OCI-LY1 (cell line): ENCODE measurements around the gene GDI1.

Experiments used
- H2AFZ ChIP-seq: fragments of 200-600 bp; sonication (generic), shearing (Covaris generic); 2 replicates; pipeline ENCODE4 v1.6.0; 2014; ENCODE audit warnings: antibody characterized with exemption, mild to moderate bottlenecking, low read length
- H3F3A ChIP-seq: fragments of 200-600 bp; sonication (generic), shearing (Covaris generic); 2 replicates; pipeline ENCODE4 v1.6.0; 2014; ENCODE audit warnings: mild to moderate bottlenecking, antibody characterized with exemption, low read length, moderate library complexity; ENCODE audit not compliant: insufficient read depth
- H3K27ac ChIP-seq: fragments of 200-600 bp; sonication (generic); 2 replicates; pipeline ENCODE4 v1.5.1; 2014; ENCODE audit warnings: low read length, mixed run types, mild to moderate bottlenecking, low read depth; ENCODE audit not compliant: poor library complexity, severe bottlenecking
- H3K27me3 ChIP-seq: fragments of 200-600 bp; sonication (generic); 2 replicates; pipeline ENCODE4 v1.6.0; 2014; ENCODE audit warnings: antibody characterized with exemption, mild to moderate bottlenecking, low read length, moderate library complexity; ENCODE audit not compliant: insufficient read depth
- H3K36me3 ChIP-seq: fragments of 200-600 bp; sonication (generic); 2 replicates; pipeline ENCODE4 v1.6.1; 2014; ENCODE audit warnings: mild to moderate bottlenecking, antibody characterized with exemption, low read length, moderate library complexity, mixed read lengths; ENCODE audit not compliant: insufficient read depth
- H3K4me1 ChIP-seq: fragments of 200-600 bp; sonication (generic); 2 replicates; pipeline ENCODE4 v1.5.1; 2014; ENCODE audit warnings: mild to moderate bottlenecking, low read length, moderate library complexity; ENCODE audit not compliant: insufficient read depth, severe bottlenecking
- H3K4me2 ChIP-seq: fragments of 200-600 bp; sonication (generic), shearing (Covaris generic); 2 replicates; pipeline ENCODE4 v1.6.1; 2014; ENCODE audit warnings: low read length
- H3K4me3 ChIP-seq: fragments of 200-600 bp; sonication (generic); 2 replicates; pipeline ENCODE4 v1.5.1; 2014; ENCODE audit warnings: low read length, low read depth, mild to moderate bottlenecking, mixed read lengths; ENCODE audit not compliant: poor library complexity, severe bottlenecking
- H3K79me2 ChIP-seq: fragments of 200-600 bp; shearing (Covaris generic); 2 replicates; pipeline ENCODE4 v1.6.1; 2016; ENCODE audit warnings: mixed run types, low read length, mixed read lengths; ENCODE audit not compliant: insufficient read depth
- H3K9ac ChIP-seq: fragments of 200-600 bp; sonication (generic), shearing (Covaris generic); 2 replicates; pipeline ENCODE4 v1.6.1; 2014; ENCODE audit warnings: mild to moderate bottlenecking, low read length, mixed read lengths
- H3K9me2 ChIP-seq: fragments of 200-600 bp; sonication (generic), shearing (Covaris generic); 2 replicates; pipeline ENCODE4 v1.6.1; 2014; ENCODE audit warnings: low read depth, mild to moderate bottlenecking, low read length, mixed read lengths
- H3K9me3 ChIP-seq: fragments of 200-600 bp; shearing (Covaris generic); 2 replicates; pipeline ENCODE4 v1.6.1; 2014; ENCODE audit warnings: low read length, mixed read lengths
- H4K20me1 ChIP-seq: fragments of 200-600 bp; sonication (generic), shearing (Covaris generic); 2 replicates; pipeline ENCODE4 v1.6.0; 2016; ENCODE audit warnings: mild to moderate bottlenecking, low read length; ENCODE audit not compliant: insufficient read depth
- CTCF ChIP-seq: fragments of 200-600 bp; sonication (generic), shearing (Covaris generic); IDR thresholded peaks from 2 replicates; pipeline ENCODE4 v1.5.1; 2017; ENCODE audit warnings: mild to moderate bottlenecking, antibody characterized with exemption, low read length, moderate library complexity, mixed read lengths
- EZH2 ChIP-seq: fragments of 200-600 bp; sonication (generic), shearing (Covaris generic); IDR thresholded peaks from 2 replicates; pipeline ENCODE4 v1.8.0; 2017; ENCODE audit warnings: borderline replicate concordance, mixed run types, mild to moderate bottlenecking, antibody characterized with exemption, low read length, moderate library complexity, mixed read lengths

GDI1 gene

GRCh38 chrX:154452823-154453222 is 15.9 kb downstream of the GDI1 start:
- TF ChIP-seq EZH2 = no peak
- no peak for TF ChIP-seq CTCF
- Histone ChIP-seq H2AFZ (no peak overlapping the region), H3K4me1 (no peaks in the 10 kb centered on the region), H3K79me2 (no peaks in the 10 kb centered on the region), H3K4me2 (no peak overlapping the region), H3K36me3 (peaks cover 5% of the 10 kb centered on the region), H4K20me1 (no peaks in the 10 kb centered on the region), H3K4me3 (no peak overlapping the region), H3F3A (no peaks in the 10 kb centered on the region), H3K27me3 (no peaks in the 10 kb centered on the region), H3K9me2 (no peaks in the 10 kb centered on the region), H3K27ac (no peak overlapping the region), H3K9me3 (no peaks in the 10 kb centered on the region), H3K9ac (no peak overlapping the region)

- Histone ChIP-seq H4K20me1 (no peaks in the 10 kb centered on the region), H3K27me3 (no peaks in the 10 kb centered on the region), H3K9me2 (no peaks in the 10 kb centered on the region), H3K27ac (no peak overlapping the region), H3F3A (no peaks in the 10 kb centered on the region), H3K9ac (peak overlapping the region; percentile 34; the same call in 1 of the 2 replicates), H2AFZ (no peak overlapping the region), H3K36me3 (no peaks in the 10 kb centered on the region; the same call in 1 of the 2 replicates), H3K4me3 (peak overlapping the region; percentile 65), H3K79me2 (no peaks in the 10 kb centered on the region), H3K9me3 (no peaks in the 10 kb centered on the region), H3K4me2 (peak overlapping the region; percentile 74), H3K4me1 (peaks cover 5% of the 10 kb centered on the region)
- TF ChIP-seq EZH2 = no peak
- TF ChIP-seq CTCF = no peak
These were observed 20.6 kb downstream of the GDI1 start for GRCh38 chrX:154457491-154458115.

- peak within 1 kb of the TSS; percentile 65 for H3K4me3 ChIP-seq
- H3K9me3 ChIP-seq = no peaks in the 10 kb centered on the region
- no peaks in the 10 kb centered on the region for H3K27me3 ChIP-seq
- TF ChIP-seq CTCF (no peak), EZH2 (no peak)
- peak within 1 kb of the TSS; percentile 61 for H3K9ac ChIP-seq
- peaks cover 5% of the 10 kb centered on the region for H3K4me1 ChIP-seq
- H3K79me2 ChIP-seq = no peaks in the 10 kb centered on the region
- peak within 1 kb of the TSS; percentile 74 for H3K4me2 ChIP-seq
- no peaks in the 10 kb centered on the region; the same call in 1 of the 2 replicates for H3K36me3 ChIP-seq
- H3K9me2 ChIP-seq = no peaks in the 10 kb centered on the region
- no peaks in the 10 kb centered on the region for H3F3A ChIP-seq
- H3K27ac ChIP-seq = no peak within 1 kb of the TSS
- H4K20me1 ChIP-seq = no peaks in the 10 kb centered on the region
- no peak within 1 kb of the TSS for H2AFZ ChIP-seq
These were observed 21.4 kb downstream of the GDI1 start, which contains the start of gene PLXNA3 for GRCh38 chrX:154458116-154458953. PLXNA3 (plus strand) TSS chrX:154458281; CDS start chrX:154460184, 1,903 bp downstream.
